Endothelial cell of umbilical vein (primary cell): Measurements from ENCODE around the gene MCF2L. TPM values are rescaled to one million over a fixed set of nuclear protein-coding genes. Genes with fewer than 3 reads are reported as not detected.
A peak's percentile ranks its signal among the peaks of the same experiment; 100 is the strongest.

Experiments
- BruUV-seq: library from RNA; stranded (reverse); fragments of 400-500 nt; replicated peaks from 2 replicates; lab custom pipeline; 2021; lab: Mats Ljungman, UMichigan
- CTCF ChIA-PET: fragments of 300-600, 350-600 bp; sonication (Branson Sonifier 250); formaldehyde crosslinking; loops from one replicate; lab custom pipeline; 2021; ENCODE audit warnings: antibody characterized with exemption, inconsistent platforms; lab: Charles Lee
- POLR2A ChIA-PET: fragments of 300-600, 350-600 bp; sonication (Branson Sonifier 250); formaldehyde crosslinking; loops from one replicate; lab custom pipeline; 2021; ENCODE audit warnings: antibody characterized with exemption, inconsistent platforms; lab: Charles Lee
- DNase-seq: peaks from one replicate; pipeline ENCODE4 v3.0.0-alpha.2; 2011; ENCODE audit warnings: low read depth, low spot score
- FAIRE-seq: peaks from 2 replicates; lab custom pipeline; 2011; peaks lifted over from hg19 to GRCh38; lab: Jason Lieb, UNC
- H2AFZ ChIP-seq: 2 replicates; pipeline ENCODE4 v1.6.0; 2012; ENCODE audit warnings: low read depth, low read length, control low read depth, inconsistent platforms
- H3K27ac ChIP-seq: 2 replicates; pipeline ENCODE4 v1.5.1; 2011; ENCODE audit warnings: low read depth, mild to moderate bottlenecking, control low read depth, low read length, moderate library complexity; ENCODE audit not compliant: insufficient read depth
- H3K27me3 ChIP-seq, 2 experiments: 2 replicates each; pipeline versions ENCODE4 v1.6.0 to v1.6.1; 2011; ENCODE audit warnings: low read length in 2 of 2, mixed read lengths in 1 of 2; ENCODE audit not compliant: control insufficient read depth in 2 of 2, insufficient read depth in 2 of 2
- H3K36me3 ChIP-seq, 2 experiments: 2 replicates in 1 of 2; 3 replicates in 1 of 2; pipeline ENCODE4 v1.5.1; 2011; ENCODE audit warnings: low read length in 2 of 2, mild to moderate bottlenecking in 1 of 2, moderate library complexity in 1 of 2; ENCODE audit not compliant: control insufficient read depth in 2 of 2, insufficient read depth in 2 of 2; ENCODE audit errors: extremely low read depth in 1 of 2
- H3K4me1 ChIP-seq: 3 replicates; pipeline ENCODE4 v1.5.1; 2011; ENCODE audit warnings: mild to moderate bottlenecking, low read length; ENCODE audit not compliant: control insufficient read depth, insufficient read depth; ENCODE audit errors: extremely low read depth
- H3K4me2 ChIP-seq: 2 replicates; pipeline ENCODE4 v1.6.1; 2011; ENCODE audit warnings: low read length, control low read depth, mixed read lengths; ENCODE audit not compliant: insufficient read depth
- H3K4me3 ChIP-seq, 3 experiments: fragments of 200-600 bp in 1 of 3; sonication (generic), shearing (Covaris generic) in 1 of 3; replicated peaks in 1 of 3; 2 replicates each; pipeline ENCODE4 v1.5.1; 2011 to 2016; ENCODE audit warnings: control low read depth in 3 of 3, low read length in 3 of 3, mild to moderate bottlenecking in 2 of 3, inconsistent platforms in 1 of 3, low read depth in 1 of 3, moderate library complexity in 1 of 3; ENCODE audit not compliant: insufficient read depth in 1 of 3
- H3K79me2 ChIP-seq: 2 replicates; pipeline ENCODE4 v1.6.0; 2012; ENCODE audit warnings: low read length, inconsistent platforms; ENCODE audit not compliant: control insufficient read depth, insufficient read depth
- H3K9ac ChIP-seq: replicated peaks from 2 replicates; pipeline ENCODE3; 2011; ENCODE audit warnings: low read length, control low read depth; ENCODE audit not compliant: insufficient read depth; ENCODE audit errors: extremely low read depth
- H3K9me1 ChIP-seq: replicated peaks from 3 replicates; pipeline ENCODE4 v1.6.0; 2011; ENCODE audit warnings: mild to moderate bottlenecking, low read length; ENCODE audit not compliant: control insufficient read depth, insufficient read depth; ENCODE audit errors: extremely low read depth
- H3K9me3 ChIP-seq: replicated peaks from 2 replicates; pipeline ENCODE4 v1.5.1; 2012; ENCODE audit warnings: low read length, inconsistent platforms; ENCODE audit not compliant: control insufficient read depth, insufficient read depth
- H4K20me1 ChIP-seq: replicated peaks from 2 replicates; pipeline ENCODE3; 2011; ENCODE audit warnings: mild to moderate bottlenecking, low read length; ENCODE audit not compliant: control insufficient read depth, insufficient read depth; ENCODE audit errors: extremely low read depth
- EZH2 ChIP-seq: IDR thresholded peaks from 2 replicates; pipeline ENCODE4 v1.6.1; 2012; ENCODE audit warnings: borderline replicate concordance, low read depth, mild to moderate bottlenecking, moderate library complexity, low read length, inconsistent platforms; ENCODE audit not compliant: severe bottlenecking
- FOS ChIP-seq: IDR thresholded peaks from 2 replicates; pipeline ENCODE4 v1.6.1; 2011; ENCODE audit warnings: mild to moderate bottlenecking, low read length, moderate library complexity, borderline replicate concordance; ENCODE audit not compliant: insufficient read depth
- GATA2 ChIP-seq: IDR thresholded peaks from 2 replicates; pipeline ENCODE4 v1.7.0; 2011; ENCODE audit warnings: low read depth, mild to moderate bottlenecking, moderate library complexity, mixed read lengths, low read length; ENCODE audit not compliant: insufficient read length, insufficient read depth
- JUN ChIP-seq: IDR thresholded peaks from 2 replicates; pipeline ENCODE4 v1.6.1; 2011; ENCODE audit warnings: borderline replicate concordance, low read depth; ENCODE audit not compliant: insufficient read length, insufficient read depth
- MYC ChIP-seq: IDR thresholded peaks from one replicate; pipeline ENCODE4 v1.6.1; 2011; ENCODE audit warnings: mild to moderate bottlenecking, low read depth, low read length
- POLR2A ChIP-seq: IDR thresholded peaks from 2 replicates; pipeline ENCODE4 v1.6.1; 2012; ENCODE audit warnings: low read depth, mild to moderate bottlenecking, control low read depth, low read length
- POLR2AphosphoS5 ChIP-seq: IDR thresholded peaks from 2 replicates; pipeline ENCODE4 v1.6.1; 2012; ENCODE audit warnings: low read depth, mild to moderate bottlenecking, control low read depth, low read length, moderate library complexity; ENCODE audit not compliant: insufficient read depth
- dilution Hi-C: fragments of 300-500 bp; cut with MboI; formaldehyde crosslinking; loops from one replicate; pipeline ENCODE4 v1.15.0; 2019; ENCODE audit warnings: low sequenced_read_pairs; ENCODE audit not compliant: extremely low pct_ligation_motif_present
- intact Hi-C: fragments of 100-400 bp; cut with micrococcal nuclease; formaldehyde crosslinking; loops from one replicate; pipeline ENCODE4 v1.10.0; 2022
- polyA plus RNA-seq, 4 experiments: library from polyadenylated mRNA; depleted of rRNA in 3 of 4; stranded (reverse) in 3 of 4; unstranded in 1 of 4; fragments of >200 nt; gene quantifications; 2 replicates each; pipeline versions ENCODE4 v1.2.1 to v1.2.3, GENCODE V29; 2011 to 2012; ENCODE audit warnings: missing spikeins in 1 of 4
- total RNA-seq: library from RNA; stranded (reverse); gene quantifications from 2 replicates; pipeline ENCODE4 v1.2.3, GENCODE V29; 2021
- TF ChIP-seq, protein P1 (sequence below), 2 donors: IDR thresholded peaks; 1 replicate in 1 of 2; 2 replicates in 1 of 2; pipeline ENCODE4 v1.5.1; 2011; ENCODE audit warnings: low read length in 2 of 2, mild to moderate bottlenecking in 2 of 2, moderate library complexity in 2 of 2, control low read depth in 1 of 2, inconsistent platforms in 1 of 2, low read depth in 1 of 2; ENCODE audit not compliant: insufficient read depth in 1 of 2; ENCODE audit errors: extremely low read depth in 1 of 2
- TF ChIP-seq, protein P2 (sequence below): IDR thresholded peaks from 2 replicates; pipeline ENCODE4 v1.6.1; 2011; ENCODE audit not compliant: insufficient read depth, insufficient read length

The MCF2L gene
- total and polyA plus RNA-seq, 2 donors (not counting 3 experiments of a cell fraction or from before 2014, with no cell fraction given) = 0.33 to 0.58 TPM

DNA sequence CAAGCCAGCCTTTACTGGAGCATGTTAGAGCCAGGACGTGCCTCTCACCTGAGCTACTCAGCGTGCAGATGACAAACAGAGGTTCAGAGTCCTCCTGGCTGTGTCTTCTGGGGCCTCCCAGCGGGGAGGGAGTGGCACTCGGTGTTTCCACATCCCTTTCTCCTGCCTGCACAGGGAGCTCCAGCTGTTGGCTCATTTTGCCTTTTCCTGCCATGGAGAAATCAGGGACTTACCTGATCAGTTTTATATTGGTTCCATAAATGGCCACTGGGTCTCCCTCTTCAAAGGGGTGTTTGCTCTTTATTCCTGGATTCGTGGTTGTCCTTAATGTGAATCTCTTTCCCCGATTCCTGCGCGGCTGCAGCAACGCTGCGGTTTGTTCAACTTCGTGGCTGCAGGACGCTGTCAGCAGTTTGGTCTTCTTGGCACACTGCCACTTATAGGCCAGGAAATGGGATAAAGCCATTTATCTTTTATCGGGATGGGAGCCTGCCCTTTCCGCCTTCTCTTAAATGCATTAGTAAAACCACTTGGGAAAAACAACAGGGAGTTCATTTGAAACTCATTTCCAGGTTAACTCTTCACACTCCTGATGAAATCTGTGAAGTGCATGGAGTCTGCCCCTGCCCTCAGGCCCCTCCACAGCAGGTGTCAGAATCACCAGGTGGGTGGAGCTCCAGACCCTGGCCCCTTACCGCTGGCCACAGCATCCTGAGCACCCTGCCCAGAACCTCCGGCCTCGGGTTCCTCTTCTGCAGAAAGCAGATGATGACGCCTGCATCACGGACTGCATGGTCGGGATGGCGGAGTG lies 39.8 kb upstream of the MCF2L start:
- FAIRE-seq (no peak), DNase-seq (peak; percentile 26)
- dilution Hi-C loops = no loop called here
- Histone ChIP-seq H3K9me1 (no peaks in the 10 kb centered on the region), H3K4me3 (no peak overlapping the region), H3K27ac (no peak overlapping the region), H3K36me3 (no peaks in the 10 kb centered on the region), H3K79me2 (no peaks in the 10 kb centered on the region), H3K9me3 (no peaks in the 10 kb centered on the region), H3K4me1 (peaks cover 7% of the 10 kb centered on the region), H3K27me3 (peaks cover 31 to 39% of the 10 kb centered on the region in 2 experiments), H3K4me2 (no peak overlapping the region), H2AFZ (no peak overlapping the region), H4K20me1 (no peaks in the 10 kb centered on the region), H3K9ac (no peak overlapping the region)
- no TSS peak for BruUV-seq
- ChIA-PET CTCF (no interaction called here), POLR2A (no interaction called here)
- peak; percentile 16 for TF ChIP-seq GATA2
- TF ChIP-seq, protein P1, sequence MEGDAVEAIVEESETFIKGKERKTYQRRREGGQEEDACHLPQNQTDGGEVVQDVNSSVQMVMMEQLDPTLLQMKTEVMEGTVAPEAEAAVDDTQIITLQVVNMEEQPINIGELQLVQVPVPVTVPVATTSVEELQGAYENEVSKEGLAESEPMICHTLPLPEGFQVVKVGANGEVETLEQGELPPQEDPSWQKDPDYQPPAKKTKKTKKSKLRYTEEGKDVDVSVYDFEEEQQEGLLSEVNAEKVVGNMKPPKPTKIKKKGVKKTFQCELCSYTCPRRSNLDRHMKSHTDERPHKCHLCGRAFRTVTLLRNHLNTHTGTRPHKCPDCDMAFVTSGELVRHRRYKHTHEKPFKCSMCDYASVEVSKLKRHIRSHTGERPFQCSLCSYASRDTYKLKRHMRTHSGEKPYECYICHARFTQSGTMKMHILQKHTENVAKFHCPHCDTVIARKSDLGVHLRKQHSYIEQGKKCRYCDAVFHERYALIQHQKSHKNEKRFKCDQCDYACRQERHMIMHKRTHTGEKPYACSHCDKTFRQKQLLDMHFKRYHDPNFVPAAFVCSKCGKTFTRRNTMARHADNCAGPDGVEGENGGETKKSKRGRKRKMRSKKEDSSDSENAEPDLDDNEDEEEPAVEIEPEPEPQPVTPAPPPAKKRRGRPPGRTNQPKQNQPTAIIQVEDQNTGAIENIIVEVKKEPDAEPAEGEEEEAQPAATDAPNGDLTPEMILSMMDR (IDR thresholded peaks at IDR 0.05; ENCODE audit: extremely low read depth in 1 of 2, insufficient read depth in 1 of 2, low read depth in 1 of 2, low read length in 2 of 2) = no peak
- intact Hi-C loops = no loop called here

DNA sequence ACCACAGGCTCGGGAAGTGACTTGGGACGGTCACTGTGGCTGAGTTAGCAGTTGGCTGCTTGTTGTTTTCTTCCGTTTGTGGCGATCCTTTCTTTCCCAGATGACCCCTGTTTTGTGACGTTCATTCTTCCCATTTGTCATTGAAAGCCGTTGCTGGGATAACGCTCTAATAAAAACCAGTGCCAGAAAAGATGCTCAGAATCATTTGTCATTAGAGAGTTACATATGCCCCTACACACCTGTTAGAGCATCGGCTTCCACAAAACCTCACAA lies 39.3 kb upstream of the MCF2L start:
- BruUV-seq = no TSS peak
- Histone ChIP-seq H3K4me2 (no peak overlapping the region), H3K9me3 (no peaks in the 10 kb centered on the region), H3K4me3 (no peak overlapping the region), H3K27ac (no peak overlapping the region), H4K20me1 (no peaks in the 10 kb centered on the region), H3K9me1 (no peaks in the 10 kb centered on the region), H3K36me3 (no peaks in the 10 kb centered on the region), H3K79me2 (no peaks in the 10 kb centered on the region), H3K27me3 (peaks cover 31 to 39% of the 10 kb centered on the region in 2 experiments), H3K4me1 (peaks cover 7% of the 10 kb centered on the region), H2AFZ (no peak overlapping the region), H3K9ac (no peak overlapping the region)
- DNase-seq (no peak), FAIRE-seq (no peak)
- intact Hi-C loops (no loop called here), dilution Hi-C loops (no loop called here)
- POLR2A ChIA-PET = no interaction called here
- no peak for TF ChIP-seq FOS
- no peak for TF ChIP-seq GATA2
- no peak for TF ChIP-seq POLR2AphosphoS5
- no peak for TF ChIP-seq MYC
- TF ChIP-seq, protein P2, sequence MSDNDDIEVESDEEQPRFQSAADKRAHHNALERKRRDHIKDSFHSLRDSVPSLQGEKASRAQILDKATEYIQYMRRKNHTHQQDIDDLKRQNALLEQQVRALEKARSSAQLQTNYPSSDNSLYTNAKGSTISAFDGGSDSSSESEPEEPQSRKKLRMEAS = no peak
- TF ChIP-seq POLR2A = no peak
- TF ChIP-seq EZH2 = no peak
- no peak for TF ChIP-seq JUN
- TF ChIP-seq, protein P1 (IDR thresholded peaks at IDR 0.05; ENCODE audit: extremely low read depth in 1 of 2, insufficient read depth in 1 of 2, low read depth in 1 of 2, low read length in 2 of 2) = no peak
- CTCF ChIA-PET = no interaction called here
